ENCODE measurements around the gene LPIN1.
"Not testable (repeated sequence)": the region's sequence is repeated elsewhere in the genome, so short reads cannot be mapped to it uniquely, and the experiment has no call there.

Gene LPIN1

DNA sequence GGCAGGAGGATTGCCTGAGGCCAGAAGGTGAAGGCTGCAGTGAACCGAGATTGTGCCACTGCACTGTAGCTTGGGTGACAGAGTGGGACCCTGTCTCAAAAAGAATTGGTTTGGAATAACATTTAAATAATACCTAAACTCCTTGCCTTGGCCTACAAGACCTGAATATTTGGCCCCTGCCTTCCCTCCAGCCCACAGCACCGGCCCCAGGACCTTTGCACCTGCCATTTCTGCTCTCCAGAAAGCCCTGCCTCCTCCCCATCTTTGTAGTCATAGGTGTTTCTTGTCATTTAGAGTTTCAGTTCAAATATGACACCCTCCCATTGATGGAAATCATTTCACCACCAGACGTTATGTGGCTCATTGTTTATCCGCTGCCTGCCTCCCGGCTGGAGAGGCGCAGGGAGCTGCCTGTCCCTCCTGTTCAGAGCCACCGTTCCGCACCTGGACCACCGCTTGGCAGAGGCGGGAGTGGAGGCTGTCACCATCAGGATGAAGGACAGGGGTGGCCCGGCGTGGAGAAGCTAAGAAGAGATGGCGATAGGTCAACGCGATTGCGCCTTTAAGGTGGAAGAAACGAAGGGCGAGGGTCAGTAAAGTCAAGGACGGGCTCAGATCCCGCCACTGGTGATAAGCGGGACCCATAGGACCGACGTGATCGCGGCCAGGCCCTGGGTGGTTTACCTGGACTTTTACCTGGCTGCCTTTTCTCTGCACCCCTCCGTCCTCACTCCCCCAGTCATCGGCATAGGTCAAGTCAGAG, 638 bp upstream of the LPIN1 start:
- DNase-seq = no peak

DNA sequence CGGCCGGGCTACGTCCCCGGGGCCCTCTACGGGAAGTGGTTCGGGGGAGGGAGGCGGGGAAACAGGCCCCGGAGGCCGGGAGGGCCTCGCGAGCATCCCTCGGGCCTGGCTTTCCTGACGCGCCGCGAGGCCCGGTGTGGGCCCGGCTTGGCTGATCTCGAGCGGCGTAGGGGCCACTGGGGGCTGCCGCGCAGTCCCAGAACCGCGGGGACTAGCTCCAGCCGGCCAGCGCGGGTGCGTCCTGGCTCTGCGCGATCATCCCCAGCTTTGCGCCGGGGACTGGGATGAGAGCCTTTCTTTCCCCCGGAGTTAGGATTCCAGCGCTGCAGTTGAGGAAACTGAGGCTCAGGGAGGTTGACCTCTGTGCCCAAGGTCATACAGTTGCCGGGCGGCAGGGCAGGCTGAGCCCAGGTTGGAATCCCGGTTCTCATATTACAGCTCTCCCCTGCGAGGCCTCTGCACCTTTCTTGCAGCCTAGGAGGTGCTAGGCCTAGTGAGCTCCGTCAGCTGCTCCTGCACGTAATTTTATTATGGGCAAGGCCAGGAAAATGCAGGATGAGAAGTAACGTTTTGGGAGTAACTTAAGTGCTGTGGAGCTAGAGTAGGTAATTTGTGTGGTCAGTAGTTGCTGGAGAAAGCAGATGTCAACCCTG, 501 bp downstream of the LPIN1 start:
- DNase-seq = no peak

DNA sequence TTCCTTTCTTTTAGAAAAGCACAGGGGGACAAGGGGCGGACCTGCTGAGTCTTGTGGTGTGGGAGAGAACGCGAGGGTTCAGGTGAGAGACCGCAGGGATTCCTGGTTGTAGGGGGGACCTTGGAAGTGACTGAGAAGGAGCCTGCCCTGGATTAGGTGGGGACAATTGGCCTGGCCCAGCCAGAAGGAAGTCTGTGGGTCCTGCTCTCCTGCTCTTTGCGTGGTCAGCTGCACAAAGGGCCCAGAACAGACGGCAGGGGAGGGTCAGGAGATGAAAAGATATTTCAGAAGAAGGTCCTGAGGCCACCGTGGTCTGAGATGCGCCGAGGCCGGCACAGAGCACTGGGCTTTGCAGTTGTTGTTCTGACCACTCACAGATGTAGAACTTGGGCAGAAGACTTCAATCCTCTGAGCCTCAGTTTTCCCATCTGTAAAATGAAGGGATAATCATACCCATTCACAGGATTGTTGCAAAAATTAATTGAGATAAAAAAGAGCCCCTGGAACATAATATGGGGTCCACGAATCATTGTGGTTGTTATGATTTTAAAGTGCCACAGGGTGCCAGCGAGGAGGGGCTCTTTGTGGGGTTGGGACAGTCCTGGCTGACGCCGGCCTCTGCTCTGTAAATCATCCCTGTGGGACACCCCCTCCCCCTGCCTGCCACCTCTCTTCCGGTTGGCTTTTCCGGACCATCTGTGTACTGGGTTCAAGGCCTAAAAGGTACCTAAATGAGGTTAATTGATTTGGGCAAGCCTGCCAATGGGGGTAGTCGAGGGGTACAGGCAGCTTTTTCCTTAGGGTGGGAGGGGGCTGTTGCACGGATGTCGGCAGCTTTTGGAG, 1.8 kb downstream of the LPIN1 start:
- no peak for DNase-seq

DNA sequence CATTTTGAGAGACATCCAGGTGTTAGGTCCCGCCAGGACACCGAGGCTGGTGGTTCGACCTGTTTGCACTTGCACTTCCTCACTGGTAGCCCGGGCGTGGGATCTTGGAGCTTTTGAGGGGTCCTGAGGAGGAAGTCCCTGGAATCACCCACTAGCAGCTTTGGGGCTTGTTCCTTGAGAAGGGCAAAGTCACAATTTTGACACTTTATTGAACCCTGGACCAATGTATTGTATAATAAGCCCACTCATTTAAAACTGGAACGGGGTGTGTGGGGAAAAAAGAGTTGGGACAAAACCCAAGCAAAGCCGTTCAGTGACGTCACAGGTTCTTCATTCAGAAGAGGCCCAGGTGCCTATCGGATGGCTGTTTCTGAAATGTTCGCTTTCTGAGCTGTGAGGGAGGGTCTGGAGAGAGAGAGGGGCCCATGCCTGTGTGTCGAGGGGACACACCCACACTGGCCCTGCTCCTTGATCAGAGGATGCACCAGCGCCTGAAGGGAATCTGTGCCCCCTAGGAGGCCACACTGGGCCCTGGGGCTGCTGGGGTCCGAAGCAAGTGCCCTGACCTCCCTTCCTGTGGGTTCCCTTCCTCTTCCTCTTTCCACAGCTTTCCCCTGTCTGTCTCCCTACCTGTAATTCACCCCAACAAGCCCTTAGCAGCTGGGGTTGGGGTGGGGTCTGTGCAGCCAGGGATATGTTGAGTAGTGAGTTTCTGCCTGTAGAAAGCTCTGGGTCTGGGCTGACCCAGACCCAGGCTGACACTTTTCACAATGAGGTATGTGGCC, 2.6 kb downstream of the LPIN1 start:
- DNase-seq = no peak

DNA sequence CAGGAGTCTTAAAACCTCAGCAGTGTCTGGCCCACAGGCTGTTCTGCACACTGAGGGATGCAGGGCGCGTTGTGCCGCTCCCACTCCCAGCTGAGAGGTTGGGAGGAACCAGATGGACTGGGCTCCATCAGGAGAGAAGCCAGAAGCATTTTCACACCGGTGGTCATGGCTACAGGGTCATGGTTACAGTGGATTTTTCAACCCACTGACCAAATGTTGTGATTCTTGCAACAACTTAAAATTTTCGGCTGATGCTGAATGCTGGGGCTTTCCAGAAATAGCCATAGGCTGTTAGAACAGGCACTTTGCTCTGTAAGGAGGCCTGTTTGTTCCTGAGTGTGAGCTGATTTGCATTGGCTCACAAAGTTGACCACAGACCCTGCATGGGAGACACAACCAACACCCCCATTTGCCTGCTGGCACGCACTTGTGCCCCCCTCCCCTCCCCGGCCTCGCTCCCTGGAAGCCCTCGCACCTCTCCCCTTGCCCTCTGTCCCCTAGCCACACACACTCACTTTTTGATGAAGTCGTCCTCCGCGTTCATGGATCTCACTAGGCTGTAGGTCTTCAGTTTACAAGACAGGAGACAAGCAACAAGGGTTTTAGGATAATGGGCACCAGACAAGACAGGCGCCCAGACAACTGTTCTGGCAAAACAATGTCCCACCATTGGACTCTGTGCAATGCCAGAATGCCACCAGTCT, 3.4 kb downstream of the LPIN1 start:
- no peak for DNase-seq

DNA sequence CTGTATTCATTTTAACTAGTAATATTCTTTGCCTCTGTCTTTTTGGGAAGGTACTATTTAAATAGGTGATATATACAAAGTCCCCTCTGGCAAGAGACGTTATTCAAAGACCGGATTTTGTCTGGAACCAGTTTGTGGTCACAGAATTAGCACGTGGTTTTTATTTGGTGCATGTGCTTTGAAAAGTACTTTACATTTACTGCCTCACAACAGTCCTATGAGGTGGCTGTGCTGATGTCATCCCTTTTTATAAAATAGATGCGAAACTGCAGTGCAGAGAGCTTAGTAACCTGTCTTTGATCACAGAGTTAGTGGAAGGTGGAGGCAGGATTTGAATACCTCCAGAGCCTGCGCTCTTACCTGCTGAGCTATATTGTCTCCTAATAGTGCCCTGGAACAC, 4.0 kb downstream of the LPIN1 start:
- peak in 4 of 5 donors; percentile 48 to 86 (median 52) for DNase-seq

DNA sequence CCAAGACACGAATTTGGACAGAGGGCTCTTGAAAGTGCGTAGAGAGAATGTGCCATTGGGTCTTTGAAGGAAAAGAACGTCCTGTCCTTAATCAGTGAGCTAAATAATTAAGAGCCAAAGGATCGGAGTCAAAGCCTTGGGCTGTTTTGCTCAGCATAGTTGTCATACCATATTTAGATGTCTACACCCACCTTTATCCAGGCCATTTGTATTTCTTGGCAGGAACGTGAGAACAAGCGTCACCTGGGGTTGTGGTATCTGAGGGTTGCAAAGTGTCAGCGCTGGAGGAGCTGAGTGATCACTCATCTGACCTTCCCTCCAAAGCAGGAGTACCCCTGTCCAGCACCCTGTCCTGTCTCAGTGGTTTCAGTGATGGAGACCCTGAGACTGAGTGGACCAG, 4.5 kb downstream of the LPIN1 start:
- no peak for DNase-seq

DNA sequence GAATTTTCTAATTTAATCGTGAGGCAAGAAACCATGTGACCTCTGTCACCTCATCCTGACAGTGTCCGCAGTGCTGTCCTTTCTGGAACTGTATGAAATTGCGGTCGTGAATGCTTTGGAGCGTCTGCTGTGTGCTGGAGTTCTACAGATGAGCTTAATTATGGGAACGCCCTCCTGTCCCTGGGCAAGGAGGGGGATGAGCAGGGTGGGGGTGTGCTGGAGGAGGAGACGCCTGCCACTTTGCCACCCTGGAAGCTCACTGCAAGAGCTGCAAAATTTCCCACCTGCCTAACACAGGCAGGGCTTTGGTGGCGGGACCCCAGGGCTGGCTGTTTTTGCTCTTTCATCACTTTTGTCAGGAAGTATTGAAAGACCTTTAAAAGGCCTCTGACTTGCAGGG, 6.5 kb downstream of the LPIN1 start:
- DNase-seq = no peak

DNA sequence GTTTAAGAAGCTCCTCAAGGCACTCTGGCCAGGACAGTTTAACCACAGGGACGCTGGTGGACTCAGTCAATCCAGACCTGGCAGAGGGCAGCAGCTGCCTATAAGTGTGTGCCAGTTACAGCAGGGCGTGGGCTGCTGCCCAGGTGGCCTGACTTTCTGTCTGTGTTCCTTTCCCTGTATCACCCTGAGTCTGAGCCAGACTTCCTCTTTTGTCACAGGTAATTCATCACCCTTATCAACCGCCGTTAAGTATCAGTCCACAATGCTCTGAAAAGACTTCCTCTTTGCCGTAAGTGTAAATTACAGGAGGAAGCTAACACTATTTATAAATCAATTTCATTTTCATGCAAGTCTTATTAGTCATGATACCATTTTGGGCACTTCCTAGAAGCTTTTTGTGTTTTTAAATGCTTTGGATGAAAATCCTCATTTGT, 7.0 kb downstream of the LPIN1 start:
- DNase-seq = peak in 3 of 5 donors; percentile 46 to 60 (median 48)

DNA sequence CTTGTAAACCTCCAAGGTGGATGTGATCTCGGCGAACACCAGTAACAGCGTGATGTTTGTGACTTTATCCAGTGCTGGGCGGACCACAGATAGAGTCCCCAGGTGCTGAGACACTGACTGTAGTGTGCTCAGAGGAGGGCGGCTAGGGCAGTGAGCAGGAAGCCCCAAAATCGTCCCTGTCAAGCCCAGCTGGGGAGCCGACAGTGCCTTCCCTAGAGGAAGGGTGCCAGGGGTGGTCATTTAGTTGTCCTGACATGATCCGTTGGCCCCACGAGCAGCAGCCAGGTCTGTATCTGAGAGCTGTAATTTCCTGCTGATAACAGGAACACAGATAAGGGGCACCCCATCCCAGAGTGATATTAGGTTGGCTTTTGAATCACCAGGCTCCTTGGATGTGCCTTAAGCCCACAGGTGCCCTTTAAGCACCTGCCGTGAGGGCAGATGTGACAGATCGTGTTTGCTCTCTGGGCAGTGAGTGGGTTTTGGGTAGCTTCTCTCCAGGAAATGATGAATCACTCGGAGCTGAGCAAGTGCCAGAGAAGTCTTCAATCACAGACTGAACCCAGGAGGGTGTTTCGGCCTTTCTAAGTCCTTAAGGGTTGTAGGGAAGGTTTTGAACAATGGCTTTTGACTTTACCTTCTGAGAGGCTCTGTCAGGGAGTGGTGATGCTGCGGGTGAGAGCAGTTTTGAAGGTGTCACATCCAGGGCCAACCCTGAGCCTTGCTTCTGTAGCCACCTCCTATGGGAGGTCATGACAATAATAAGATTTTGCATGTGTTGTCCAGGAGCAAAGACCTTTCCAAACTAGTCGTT, 7.7 kb downstream of the LPIN1 start:
- DNase-seq = peak; percentile 32 to 83 (median 48)

DNA sequence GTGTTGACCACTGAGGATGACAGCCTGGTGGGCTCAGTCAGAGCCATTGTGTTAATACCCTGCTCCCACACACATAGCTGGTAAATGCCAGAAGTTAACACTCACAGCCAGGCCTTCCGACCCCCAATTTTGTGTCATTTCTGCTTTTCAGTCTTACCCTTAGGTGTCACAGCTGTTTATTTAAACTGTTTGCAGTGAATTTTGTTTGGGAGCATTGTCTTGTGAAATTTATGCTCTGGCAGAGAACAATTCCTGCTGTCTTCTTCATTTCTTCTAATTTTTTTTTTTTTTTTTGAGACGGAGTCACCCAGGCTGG, 8.2 kb downstream of the LPIN1 start:
- no peak for DNase-seq

DNA sequence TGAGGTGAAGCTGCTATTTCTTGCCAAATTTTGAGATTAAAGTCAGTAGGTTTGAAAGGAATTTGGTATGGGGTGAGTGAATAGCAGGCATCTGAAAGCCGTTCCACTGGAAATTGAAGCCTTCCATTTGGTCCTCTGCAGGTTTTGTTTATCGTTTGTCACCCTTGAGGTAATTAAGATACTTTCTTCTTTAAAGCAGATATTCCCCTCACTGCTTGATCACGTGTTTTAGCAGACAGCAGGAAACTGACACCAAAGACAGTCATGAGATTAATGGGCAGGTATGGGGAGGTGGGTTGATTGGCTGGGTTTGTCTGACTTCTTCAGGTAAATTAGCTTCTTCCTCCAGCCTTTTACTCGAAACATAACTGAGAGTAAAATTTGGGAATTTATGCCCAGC, 10.7 kb downstream of the LPIN1 start:
- peak in 2 of 5 donors; percentile 26 to 56 for DNase-seq

DNA sequence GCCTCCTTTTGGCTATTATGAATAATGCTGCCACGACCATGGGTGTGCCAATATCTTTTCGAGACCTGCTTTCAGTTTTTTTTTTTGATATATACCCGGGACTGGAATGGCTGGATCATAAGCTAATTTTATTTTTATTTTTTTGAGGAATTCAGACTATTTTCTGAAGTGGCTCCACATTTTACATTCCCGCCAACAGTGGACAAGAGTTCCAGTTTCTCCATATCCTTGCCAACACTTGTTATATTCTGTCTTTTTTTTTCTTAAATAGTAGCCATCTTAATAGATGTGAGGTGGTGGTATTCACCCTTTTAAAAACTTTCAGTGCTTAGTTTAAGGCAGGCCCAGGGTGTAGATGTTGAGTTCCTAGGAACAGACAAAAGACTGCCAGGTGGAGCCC, 11.8 kb downstream of the LPIN1 start:
- no peak for DNase-seq

DNA sequence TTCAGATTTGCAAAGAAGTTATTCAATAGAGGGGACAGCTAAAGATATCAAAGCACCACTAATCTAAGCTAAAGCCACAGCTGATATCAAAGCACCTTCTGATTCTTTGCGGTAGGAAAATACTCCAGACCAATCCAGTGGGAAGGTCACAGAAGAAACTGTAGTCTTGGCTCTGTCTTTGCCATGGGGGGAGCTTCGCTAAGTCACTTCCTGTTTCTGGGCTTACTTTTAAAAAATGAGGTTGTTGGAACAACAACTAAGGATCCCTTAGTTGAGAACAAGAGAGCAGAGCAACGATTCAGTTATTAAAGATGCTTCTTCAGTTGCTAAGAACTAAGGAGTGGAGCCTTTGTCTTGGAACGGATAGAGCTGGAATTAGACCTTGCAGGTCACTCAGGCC, 12.2 kb downstream of the LPIN1 start:
- no peak for DNase-seq

DNA sequence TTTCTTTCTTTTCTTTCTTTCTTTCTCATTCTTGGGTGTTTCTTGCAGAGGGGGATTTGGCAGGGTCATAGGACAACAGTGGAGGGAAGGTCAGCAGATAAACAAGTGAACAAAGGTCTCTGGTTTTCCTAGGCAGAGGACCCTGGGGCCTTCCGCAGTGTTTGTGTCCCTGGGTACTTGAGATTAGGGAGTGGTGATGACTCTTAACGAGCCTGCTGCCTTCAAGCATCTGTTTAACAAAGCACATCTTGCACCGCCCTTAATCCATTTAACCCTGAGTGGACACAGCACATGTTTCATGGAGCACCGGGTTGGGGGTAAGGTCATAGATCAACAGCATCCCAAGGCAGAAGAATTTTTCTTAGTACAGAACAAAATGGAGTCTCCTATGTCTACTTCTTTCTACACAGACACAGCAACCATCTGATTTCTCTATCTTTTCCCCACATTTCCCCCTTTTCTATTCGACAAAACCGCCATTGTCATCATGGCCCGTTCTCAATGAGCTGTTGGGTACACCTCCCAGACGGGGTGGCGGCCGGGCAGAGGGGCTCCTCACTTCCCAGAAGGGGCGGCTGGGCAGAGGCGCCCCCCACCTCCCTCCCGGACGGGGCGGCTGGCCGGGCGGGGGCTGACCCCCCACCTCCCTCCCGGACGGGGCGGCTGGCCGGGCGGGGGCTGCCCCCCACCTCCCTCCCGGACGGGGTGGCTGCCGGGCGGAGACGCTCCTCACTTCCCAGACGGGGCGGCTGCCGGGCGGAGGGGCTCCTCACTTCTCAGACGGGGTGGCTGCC, 12.9 kb downstream of the LPIN1 start:
- DNase-seq = not testable (repeated sequence)

DNA sequence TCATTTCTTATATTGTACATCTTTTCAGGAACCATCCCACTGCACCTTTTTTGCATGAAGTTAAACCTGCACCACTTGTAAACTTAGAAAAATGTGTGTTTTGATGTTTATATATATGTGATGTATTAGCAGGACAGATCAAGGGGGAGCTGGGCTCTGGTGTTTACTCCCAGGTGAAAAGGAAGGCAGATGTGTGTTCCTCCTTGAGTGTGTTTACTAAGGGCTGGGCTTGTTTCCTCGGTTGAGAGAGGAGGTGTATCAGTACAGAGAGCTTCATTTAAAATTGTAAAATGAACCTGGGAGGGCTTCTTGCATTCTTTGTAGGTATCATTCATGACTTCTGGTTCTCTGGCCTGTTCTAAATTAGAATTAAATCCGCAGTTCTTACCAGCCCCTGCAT, 14.8 kb downstream of the LPIN1 start:
- no peak for DNase-seq

DNA sequence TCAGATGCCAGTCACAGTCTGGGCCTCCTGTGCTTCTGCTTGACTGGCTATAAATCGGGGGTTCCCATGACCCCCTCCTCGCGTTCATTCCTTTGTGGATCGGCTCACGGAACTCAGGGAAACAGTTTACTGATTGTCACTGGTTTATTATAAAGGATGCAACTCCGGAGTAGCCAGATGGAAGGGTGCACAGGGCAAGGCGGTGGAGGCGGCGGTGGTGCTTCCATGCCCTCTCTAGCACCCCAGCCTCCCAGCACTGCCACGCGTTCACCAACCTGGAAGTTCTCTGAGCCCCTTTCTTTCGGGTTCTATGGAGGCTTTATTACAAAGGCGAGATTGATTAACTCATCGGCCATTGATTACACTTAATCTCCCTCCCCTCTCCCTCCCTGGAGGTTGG, 15.6 kb downstream of the LPIN1 start:
- DNase-seq = no peak

DNA sequence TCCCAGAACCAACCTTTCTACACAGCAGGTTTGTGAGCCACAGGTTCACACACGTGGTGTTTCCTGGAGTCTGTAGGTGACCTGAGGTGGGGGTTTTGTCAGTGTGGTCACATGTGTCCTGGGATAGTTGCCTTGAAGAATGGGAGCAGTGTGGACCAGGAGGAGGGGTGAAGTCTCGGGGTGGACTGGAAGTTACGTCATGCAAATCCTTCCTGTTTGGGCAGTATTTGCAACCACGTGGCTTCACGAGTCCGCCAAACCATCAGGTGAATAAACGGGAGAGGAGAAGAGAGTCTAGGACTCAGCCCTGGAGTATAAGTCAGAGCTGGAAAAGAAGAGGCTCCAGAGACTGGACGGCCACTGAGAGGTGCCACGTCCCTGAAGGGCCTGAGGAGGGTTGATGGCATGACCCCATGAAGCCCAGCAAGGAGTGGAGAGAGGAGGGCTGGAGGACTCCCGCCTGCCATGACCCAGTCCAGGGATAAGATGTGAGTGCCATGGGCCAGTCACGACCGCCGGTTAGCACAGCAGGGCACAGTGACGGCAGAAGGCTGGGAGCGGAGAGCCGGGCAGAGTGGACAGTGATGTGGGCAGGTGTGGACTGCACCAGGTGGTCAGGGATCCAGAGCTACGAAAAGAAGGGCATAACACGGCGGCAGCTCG, 16.5 kb downstream of the LPIN1 start:
- no peak for DNase-seq

DNA sequence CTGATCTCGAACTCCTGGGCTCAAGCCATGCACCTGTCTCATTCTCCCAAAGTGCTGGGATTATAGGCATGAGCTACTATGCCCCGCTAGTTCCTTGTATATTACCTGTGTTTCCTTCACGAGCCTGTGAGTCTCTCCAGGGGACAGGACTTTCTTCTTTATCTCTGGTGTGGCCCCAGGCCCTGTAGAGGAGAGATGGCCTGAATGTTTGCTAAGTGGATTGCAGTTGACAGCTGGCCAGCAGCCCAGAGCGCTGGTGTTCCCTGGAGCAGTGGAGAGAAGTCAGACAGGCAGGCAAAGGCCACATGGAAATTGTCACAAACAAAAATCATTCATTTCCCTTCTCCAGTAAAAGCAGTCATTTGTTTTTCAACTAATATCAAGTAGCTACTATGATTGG, 17.9 kb downstream of the LPIN1 start:
- DNase-seq = no peak

DNA sequence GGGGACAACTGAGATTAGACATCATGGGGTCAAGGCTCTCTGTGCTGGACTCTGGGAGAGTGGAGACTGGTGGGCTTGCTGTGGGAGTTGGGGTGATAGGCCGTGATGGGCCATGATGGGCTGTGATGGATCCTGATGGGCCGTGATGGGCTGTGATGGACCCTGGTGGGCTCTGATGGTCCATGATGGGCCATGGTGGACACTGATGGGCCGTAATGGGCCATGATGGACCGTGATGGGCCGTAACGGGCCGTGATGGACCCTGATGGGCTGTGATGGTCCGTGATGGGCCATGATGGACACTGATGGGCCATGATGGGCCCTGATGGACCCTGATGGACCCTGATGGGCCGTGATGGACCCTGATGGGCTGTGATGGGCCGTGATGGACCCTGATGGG, 18.5 kb downstream of the LPIN1 start:
- no peak for DNase-seq

Measured in T-helper 1 cell (primary cell).